ENCODE measurements around the gene TRAM2.
A peak's percentile ranks its signal among the peaks of the same experiment; 100 is the strongest.

The TRAM2 gene

GRCh38 chr6:52535711-52536423, 41.0 kb downstream of the TRAM2 start:
- no peak for DNase-seq (ENCODE audit: low read depth)
- no peak overlapping the region for H3K4me3 ChIP-seq (ENCODE audit: low read depth, low read length)

DNA sequence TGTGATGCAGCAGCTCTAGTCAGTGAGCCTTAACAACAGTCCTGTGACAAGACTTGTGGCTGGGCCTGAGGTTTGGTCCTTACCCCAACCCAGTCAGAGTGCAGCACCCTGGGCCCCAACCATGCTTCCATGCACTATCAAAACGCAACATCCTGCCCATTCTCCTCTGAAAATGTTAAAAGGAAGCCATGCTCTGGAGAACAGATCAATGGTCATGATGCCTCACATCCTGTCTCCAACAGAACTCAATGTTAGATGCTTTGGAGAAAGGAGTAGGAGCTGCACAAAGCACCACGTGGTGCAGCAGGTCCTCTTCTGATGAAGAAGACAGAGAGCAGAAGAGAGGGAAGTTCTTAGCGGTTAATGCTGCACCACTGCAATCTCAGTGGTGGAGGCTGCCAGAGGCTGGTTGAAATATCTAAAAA, 41.9 kb downstream of the TRAM2 start:
- no peak overlapping the region for H3K4me3 ChIP-seq (ENCODE audit: low read depth, low read length)
- DNase-seq (ENCODE audit: low read depth), result no peak

- DNase-seq (ENCODE audit: low read depth), result no peak
- H3K4me3 ChIP-seq (ENCODE audit: low read depth, low read length), result no peak overlapping the region
These were observed 42.5 kb downstream of the TRAM2 start for GRCh38 chr6:52534363-52534762.

DNA sequence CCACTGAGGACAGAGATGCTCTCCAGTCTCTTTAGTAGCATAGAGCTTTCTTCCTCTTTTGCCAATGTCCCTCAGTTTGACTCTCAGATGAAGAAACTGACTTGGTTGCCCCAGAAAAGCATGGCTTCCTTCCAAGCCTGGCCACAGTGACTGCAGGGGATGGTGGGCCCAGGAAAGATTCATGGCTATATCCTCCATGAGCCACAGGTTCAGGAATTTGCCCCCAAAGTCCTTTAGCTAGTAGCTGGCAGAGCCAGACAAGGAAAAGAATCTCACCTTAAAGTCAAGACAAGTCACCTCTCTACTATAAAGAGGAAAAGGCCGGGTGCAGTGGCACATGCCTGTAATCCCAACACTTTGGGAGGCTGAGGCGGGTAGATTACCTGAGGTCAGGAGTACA, 43.4 kb downstream of the TRAM2 start:
- H3K4me3 ChIP-seq (ENCODE audit: low read depth, low read length), result no peak overlapping the region

GRCh38 chr6:52532457-52532856, 44.4 kb downstream of the TRAM2 start:
- no peak overlapping the region for H3K4me3 ChIP-seq (ENCODE audit: low read depth, low read length)
- no peak for DNase-seq (ENCODE audit: low read depth)

More for the DNA sequence above, 43.4 kb downstream of the TRAM2 start:
- no peak for DNase-seq (ENCODE audit: low read depth)

DNA sequence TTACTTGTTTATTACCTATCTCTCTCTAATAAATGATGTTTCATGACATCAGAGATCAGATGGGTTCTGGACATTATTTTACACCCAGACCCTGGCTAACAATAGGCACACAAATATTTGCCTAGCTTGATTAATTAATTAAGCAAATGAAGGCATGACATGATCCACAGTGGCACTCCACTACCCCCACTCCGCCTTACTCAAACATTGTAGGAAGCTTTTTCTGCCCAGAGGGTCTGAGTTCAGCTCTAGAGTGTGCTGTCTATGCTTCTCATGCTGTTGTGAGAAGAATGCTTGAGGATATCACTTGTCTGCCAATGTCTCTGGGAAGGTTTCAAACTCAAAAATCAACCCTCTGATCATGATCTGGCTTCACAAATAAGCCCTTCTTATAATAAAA, 45.0 kb downstream of the TRAM2 start:
- H3K4me3 ChIP-seq (ENCODE audit: low read depth, low read length), result no peak overlapping the region
- DNase-seq (ENCODE audit: low read depth), result no peak

DNA sequence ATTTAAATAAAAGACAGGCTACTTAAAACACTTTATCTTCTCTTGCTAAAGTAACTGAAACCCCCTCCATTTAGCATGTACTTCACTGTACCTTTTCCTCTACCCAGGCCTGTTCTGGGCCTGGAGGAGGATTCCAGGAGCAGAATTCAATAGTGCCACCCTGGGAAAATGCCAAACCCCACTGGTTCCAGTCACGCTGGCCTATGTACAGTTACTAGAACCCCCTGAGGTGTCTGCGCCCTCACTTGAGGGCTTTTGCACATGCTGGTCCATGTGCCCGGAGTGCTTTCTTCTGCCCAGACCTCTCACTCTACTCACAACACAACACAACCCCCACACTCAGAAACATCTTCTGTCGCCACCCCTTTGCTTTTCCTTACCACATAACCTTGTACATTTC, 45.5 kb downstream of the TRAM2 start:
- DNase-seq (ENCODE audit: low read depth), result no peak
- no peak overlapping the region for H3K4me3 ChIP-seq (ENCODE audit: low read depth, low read length)

DNA sequence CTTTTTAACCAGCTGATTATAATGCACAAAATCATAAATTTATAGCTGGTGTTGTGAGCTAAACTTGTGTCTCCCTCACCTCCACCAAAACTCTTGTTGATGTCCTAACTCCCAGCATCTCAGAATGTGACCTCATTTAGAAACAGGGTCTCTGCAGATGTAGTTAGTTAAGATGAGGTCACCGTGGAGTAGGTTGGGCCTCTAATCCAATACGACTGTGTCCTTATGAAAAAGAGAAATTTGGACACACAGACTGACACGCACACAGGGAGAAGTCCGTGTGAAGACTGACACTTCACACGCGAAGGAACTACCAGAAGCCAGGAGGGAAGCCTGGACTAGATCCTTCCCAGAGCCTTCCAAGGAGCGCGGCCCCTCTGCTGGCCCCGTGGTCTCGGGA, 46.5 kb downstream of the TRAM2 start:
- H3K4me3 ChIP-seq (ENCODE audit: low read depth, low read length), result no peak overlapping the region
- DNase-seq (ENCODE audit: low read depth), result no peak

DNA sequence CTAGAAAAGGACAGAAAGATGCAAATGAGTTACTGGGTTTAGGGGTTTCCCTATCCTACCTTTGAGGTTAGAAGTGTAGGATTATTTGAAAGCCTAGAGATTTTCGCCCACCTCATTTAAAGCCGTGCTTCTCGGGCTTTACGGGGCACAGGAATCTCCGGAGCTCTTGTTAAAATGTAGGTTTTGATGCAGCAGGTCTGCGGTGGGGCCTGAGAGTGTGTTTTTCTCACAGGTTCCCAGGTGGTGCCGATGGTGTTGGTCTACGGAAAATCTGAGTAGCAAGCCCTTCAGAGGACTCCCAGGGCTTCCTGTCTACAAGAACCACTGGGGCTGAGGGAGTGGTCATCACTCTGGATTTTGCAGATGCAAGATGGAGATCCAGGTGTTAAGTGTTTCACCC, 47.5 kb downstream of the TRAM2 start:
- no peak for DNase-seq (ENCODE audit: low read depth)
- no peak overlapping the region for H3K4me3 ChIP-seq (ENCODE audit: low read depth, low read length)

GRCh38 chr6:52527436-52527835, 49.4 kb downstream of the TRAM2 start:
- DNase-seq (ENCODE audit: low read depth), result no peak
- no peak overlapping the region for H3K4me3 ChIP-seq (ENCODE audit: low read depth, low read length)

DNA sequence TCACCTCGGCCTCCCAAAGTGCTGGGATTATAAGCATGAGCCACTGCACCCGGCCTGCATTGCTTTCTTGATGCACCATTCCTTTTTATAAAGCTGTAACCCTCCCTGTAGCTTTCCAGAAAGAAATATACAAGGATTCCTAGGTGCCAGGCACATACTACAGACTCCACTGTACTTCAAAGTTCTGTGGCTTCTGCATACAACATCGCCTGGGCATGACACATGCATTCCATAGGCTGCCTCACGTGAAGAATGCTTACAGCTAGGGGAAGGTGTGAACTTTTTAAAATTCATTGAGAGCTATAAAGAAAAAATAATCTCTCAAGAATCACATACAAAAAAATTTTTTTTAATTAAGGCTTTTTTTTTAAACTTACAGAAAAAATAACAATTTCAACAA, 50.2 kb downstream of the TRAM2 start:
- DNase-seq (ENCODE audit: low read depth), result no peak
- H3K4me3 ChIP-seq (ENCODE audit: low read depth, low read length), result no peak overlapping the region

DNA sequence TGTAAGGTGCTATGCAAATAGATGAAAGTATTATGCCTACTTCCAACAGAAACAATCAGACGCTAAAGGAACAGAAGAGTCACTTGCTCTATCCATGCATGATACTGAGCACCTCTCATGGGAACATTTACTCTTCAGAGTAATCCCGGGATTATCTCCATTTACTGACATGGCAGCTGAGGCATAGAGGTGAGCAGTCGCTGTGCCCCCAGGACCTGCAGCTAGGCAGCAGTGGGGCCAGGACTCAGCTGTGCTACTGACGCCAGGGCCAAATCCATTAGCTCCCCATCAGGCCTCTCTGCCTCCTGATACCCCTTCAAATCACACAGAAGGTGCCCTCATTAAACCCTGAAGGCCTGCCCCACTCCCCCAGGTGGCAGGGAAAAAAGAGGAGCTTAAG, 51.9 kb downstream of the TRAM2 start:
- H3K4me3 ChIP-seq (ENCODE audit: low read depth, low read length), result no peak overlapping the region
- DNase-seq (ENCODE audit: low read depth), result no peak

- H3K4me3 ChIP-seq (ENCODE audit: low read depth, low read length), result no peak overlapping the region
- no peak for DNase-seq (ENCODE audit: low read depth)
These were observed 53.3 kb downstream of the TRAM2 start for GRCh38 chr6:52523378-52524142.

GRCh38 chr6:52522655-52523054, 54.2 kb downstream of the TRAM2 start:
- no peak overlapping the region for H3K4me3 ChIP-seq (ENCODE audit: low read depth, low read length)
- no peak for DNase-seq (ENCODE audit: low read depth)

- H3K4me3 ChIP-seq (ENCODE audit: low read depth, low read length), result no peak overlapping the region
- DNase-seq (ENCODE audit: low read depth), result no peak
These were observed 54.7 kb downstream of the TRAM2 start for GRCh38 chr6:52522151-52522626.

GRCh38 chr6:52519618-52520017, 57.2 kb downstream of the TRAM2 start:
- no peak for DNase-seq (ENCODE audit: low read depth)
- H3K4me3 ChIP-seq (ENCODE audit: low read depth, low read length), result no peak overlapping the region

DNA sequence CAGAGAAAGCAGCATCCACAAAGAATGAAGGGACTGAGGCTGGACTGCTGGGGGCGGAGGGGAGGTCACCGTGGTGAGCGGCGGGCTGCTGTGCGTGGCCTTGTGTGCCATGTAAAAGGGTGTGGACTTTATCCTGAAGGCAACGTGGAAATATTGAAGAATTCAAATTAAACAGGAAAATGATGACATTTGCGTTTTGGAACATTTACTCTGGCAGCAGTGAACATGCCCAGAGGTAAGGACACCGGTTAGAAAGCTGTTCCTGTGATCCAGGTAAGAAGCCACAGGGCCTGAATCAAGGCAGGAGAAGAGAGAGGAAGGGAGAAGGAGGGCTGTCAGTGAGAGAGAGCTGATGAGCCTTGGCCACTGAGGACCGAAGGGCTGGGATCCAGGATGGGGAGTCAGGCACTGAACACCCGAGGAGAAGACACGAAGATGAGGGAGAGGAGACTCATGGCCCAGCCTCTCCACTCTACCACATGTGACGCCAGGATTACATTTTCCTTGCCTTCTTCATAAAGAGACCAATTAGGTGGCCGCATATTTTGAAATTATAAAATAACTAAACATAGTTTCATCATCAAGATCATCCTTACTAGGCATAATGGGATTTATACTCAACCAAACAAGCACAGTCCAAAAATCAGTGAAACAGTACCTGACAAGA, 58.4 kb downstream of the TRAM2 start:
- H3K4me3 ChIP-seq (ENCODE audit: low read depth, low read length), result no peak overlapping the region
- no peak for DNase-seq (ENCODE audit: low read depth)

GRCh38 chr6:52517502-52518278, 59.2 kb downstream of the TRAM2 start:
- no peak overlapping the region for H3K4me3 ChIP-seq (ENCODE audit: low read depth, low read length)
- DNase-seq (ENCODE audit: low read depth), result peak; percentile 94

DNA sequence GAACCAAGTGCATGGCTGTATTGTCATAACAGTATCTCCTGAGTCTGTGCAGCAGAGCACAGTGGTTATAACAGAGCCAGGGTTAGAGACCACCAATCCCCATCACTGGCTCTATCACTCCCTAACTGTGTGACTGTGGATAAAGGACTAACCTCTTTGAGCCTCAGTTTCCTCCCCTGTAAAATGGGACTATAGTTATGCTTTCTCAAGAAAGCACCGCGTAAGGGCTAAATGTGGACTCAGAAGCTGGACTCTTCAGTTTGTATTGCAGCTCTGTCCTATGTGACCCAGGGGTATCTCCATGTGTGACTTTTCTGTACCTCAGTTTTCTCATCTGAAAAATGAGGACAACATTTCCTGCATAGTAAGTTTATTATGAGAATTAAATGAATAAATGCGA, 59.9 kb downstream of the TRAM2 start:
- no peak for DNase-seq (ENCODE audit: low read depth)
- H3K4me3 ChIP-seq (ENCODE audit: low read depth, low read length), result no peak overlapping the region

DNA sequence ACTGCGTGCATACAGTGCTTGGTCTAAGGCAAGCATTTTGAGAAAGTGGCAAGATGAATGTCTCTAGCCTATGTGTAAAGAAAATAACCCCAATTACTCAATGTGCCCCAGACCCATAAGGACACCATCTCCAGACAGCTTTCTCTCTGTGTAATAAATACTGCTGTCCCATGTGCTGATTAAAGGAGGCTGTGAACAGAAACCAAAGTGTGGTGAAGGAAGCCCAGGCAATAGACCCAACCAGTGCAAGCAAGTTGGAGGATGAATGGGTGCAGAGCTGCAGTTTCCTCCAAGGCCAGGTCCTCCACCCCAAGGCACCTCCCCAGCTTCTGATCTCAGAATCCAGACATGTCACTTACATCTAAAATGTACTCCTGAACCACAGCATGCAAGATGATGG, 60.6 kb downstream of the TRAM2 start:
- no peak overlapping the region for H3K4me3 ChIP-seq (ENCODE audit: low read depth, low read length)
- no peak for DNase-seq (ENCODE audit: low read depth)

Measured in skeletal muscle cell (primary cell).